Activated T-helper 1 cell treated with anti-CD3 and anti-CD28 coated beads, Interleukin-2, amount 50 U/mL, for 16 hours (primary cell): ENCODE data around the gene LGALS7.

Experiments used
- DNase-seq, 2 donors: peaks; one replicate each; pipeline ENCODE4 v3.0.0-alpha.2; 2020; ENCODE audit warnings: low read depth in 1 of 2, low spot score in 1 of 2

Gene LGALS7

DNA sequence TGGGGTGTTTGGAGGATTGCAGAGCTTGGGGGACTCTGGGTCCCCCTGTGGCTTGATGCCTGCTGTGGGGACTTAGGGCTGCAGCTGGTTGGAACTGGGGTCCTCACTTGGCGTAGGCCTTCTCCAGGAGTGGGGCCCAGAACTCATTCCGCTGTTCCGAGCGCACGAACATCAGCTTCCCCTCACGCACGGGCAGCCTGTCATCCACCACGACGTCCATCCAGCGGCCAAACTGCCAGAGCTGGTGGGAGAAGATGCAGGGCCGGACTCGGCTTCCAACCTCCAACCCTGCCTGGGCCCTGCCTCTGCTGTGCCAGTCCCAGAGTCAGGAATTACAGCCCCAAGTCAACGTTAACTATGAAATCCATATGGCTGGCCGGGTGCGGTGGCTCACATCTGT is 31.6 kb downstream of the LGALS7 start:
- no peak for DNase-seq

DNA sequence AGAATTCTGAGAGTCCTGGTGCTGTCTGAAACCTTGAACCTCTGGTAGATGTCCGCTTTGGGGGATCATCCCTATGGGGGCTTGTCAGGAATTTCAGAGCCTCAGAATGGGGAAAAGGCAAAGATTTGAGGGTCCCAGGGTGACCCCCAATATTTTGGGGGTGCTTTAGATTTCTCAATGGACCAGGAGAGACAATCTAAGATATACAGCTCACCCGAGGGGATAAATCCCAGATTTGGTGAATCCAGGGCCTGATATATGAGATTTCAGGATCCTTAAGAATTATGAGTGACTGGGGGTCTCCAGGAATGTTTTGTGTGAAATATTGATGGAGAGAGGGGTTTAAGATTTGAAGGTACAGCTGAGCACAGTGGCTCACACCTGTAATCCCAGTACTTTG is 32.4 kb downstream of the LGALS7 start:
- no peak for DNase-seq

DNA sequence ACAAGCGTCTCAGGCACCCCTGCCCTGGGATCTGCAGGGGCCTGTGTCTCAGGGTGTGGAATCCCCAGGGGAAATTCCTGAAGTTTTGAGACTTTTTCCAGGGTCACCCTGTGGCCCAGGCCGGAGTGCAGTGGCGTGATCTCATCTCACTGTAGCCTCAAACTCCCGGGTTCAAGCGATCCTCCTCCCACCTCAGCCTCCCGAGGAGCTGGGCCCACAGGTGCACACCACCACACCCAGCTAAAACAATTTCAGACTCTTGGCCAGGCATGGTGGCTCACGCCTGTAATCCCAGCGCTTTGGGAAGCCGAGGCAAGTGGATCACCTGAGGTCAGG is 33.1 kb downstream of the LGALS7 start:
- no peak for DNase-seq

DNA sequence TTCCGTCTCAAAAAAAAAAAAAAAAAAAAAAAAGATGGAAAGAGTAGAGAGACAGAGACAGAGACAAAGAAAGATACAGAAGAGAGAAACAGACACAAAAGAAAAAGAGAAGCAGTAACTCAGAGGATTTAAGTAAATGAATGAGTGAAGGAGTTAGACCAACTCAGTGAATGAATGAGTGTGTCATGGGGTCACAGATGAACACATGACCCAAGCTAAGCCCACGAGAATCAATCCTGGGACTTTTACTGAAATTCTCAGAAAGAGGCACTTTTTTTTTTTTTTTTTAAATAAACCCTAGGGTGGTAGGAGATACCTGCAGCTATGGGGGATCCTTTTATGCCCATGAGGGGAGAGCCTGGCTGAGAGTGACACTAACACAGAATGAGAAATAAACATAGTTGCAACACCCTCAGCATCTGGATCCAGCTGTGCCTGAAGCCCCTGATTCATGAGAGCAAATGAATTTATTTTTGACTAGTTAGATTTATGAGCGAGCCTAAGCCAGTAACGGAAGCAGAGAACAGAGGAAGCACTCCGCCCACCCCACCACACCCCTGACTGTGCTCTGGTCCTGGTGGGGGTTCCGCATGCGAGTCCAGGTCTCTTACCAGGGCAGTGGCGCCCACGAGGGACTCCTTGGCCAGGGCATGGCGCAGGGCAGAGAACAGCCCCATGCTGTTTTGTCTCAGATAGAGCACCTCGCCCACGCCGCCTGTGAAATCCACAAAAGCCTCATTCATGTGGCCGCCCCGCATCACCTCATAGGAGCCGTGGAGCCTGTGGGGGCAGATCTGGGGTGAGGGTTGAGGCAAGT is 33.7 kb downstream of the LGALS7 start:
- DNase-seq, result no peak

DNA sequence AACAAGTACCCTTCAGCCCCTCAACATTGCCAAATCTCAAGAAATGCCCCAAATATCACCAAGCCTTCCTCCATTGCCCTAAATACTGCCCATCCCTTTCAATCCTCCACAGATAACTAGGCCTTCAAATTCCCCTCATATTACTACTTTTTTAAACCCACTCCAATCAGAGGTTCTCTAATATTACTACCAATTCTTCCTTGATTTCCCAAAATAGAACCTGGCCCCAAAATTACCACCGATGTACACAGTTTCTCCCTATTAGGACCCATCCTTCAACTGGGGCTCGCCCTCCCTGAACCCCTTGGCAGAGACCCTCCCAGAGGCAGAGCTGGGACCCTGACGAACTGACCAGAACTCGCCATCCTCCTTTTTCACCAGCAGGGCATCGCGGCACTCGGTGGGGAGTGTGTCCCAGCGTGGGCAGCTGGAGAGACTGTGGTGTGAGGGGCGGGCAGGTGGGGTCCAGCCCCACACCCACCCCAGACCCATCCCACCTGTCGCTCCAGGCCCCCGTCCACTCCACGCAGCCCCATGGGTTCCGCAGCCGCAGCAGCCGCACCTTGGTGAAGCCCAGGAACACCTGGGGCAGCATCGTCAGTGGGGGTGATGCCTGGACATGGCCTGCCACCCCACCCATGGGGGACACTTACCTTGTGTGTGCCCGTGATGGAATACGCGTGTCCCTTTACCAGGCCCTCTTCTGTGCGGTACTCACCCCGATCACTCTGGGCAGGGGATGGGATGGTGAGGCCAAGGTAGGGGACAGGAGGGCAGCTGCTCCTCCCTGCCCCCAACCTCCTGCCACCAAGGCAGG is 35.2 kb downstream of the LGALS7 start:
- no peak for DNase-seq

DNA sequence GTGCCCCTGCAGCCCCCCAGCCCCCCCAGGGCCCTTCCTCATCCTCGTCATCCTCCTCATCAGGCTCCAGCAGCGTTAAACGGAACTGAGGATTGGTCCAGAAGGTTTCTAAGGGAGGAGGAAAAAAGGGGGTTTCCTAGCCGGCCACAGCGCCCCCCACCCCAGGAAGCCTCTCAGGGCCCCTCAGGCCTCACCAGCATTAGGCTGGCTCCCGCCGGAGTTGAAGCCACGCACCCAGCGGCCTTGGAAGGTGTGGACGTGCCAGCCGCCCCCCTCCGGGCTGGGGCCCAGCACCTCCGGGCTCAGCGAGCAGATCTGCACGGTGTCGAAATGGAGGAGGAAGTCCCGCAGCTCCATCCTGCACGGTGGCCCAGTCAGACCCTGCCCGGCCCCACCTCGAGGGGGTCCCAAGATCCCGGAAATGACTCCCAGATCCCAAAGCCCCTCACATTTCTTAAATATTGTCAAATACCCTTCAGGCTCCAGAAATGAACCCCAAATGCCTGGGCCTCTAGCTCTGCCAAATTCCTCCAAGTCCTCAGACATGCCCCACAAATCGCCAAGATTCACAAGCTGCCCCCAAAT is 35.9 kb downstream of the LGALS7 start:
- DNase-seq, result no peak

DNA sequence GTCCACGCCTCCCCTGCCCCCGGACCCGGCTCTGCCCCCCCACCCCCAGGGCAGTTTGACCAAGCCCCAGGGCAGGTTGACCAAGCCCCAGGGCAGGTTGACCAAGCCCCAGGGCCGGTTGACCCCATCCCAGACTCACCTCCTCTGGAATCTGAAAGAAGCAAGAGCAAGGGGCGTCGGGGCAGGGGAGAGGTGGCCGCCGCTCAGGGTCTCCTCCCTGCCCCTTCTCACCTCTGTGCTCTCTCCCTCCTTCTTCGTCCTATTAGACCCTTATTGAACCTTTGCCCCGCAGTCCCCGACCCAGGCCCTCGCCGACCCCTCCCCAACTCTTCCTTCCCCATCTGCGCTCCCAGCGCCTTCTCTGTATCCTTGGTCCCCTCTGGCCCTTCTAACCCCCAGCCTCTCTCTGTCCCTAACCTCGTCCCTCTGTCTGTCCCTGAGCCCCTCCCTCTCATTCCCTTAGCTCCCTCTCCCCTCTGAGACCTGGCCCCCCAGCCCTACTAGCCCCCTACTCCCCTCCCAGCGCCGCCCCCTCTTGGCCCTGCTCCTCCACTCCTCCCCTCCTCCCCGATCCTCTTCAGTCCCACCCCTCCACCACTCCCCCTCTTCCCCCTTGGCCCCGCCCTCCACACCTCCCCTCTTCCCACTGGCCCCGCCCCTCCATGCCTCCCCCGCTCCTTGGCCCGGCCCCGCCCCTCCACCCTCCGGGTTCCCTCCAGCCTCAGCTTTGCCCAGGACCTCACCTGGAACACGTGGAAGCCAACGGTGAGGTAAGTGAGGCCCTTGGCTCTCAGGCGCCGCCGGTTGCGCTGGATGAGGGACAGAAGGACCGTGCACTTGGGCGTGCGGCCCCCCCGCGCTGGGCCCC is 36.7 kb downstream of the LGALS7 start:
- peak in 1 of 2 donors; percentile 51 for DNase-seq

DNA sequence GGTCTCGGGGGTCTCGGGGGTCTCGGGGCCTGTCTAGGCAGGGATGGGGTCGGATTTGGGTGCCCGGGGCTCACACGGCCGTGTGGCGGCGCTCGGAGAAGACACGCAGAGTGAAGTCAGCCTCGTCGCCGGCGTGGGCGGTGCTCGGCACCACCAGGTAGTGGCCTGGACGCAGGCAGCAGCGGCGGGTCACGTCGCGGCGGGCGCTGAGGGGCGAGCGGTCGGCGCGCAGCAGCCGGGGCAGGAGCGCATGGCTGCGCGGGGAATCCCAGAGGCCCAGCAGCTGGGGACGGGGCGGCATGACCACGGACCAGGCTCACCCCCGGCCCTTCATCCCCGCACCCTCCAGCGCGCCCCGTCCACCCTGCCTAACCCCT is 37.3 kb downstream of the LGALS7 start:
- DNase-seq, result peak in 1 of 2 donors; percentile 44

DNA sequence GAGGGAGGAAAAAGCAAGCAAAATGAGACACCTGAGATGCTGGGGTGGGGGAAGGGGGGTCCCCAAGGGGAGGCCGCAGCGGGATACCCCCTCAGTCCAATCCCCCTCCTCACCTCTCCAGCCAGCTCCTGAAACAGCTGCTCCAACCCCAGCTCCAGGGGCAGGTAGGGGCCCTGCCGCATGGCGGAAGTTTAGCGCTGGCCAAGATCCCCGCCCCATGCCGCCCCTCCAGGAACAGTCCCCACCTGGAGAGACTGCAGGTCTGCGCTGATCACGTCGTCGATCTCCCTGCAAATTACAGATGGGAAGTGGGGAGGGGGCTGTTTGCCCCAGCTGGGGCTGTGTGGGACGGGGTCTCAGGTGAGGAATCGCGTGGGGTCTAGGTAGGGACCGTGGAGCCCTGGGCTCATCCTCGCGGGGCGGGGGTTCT is 38.0 kb downstream of the LGALS7 start:
- DNase-seq, result no peak

DNA sequence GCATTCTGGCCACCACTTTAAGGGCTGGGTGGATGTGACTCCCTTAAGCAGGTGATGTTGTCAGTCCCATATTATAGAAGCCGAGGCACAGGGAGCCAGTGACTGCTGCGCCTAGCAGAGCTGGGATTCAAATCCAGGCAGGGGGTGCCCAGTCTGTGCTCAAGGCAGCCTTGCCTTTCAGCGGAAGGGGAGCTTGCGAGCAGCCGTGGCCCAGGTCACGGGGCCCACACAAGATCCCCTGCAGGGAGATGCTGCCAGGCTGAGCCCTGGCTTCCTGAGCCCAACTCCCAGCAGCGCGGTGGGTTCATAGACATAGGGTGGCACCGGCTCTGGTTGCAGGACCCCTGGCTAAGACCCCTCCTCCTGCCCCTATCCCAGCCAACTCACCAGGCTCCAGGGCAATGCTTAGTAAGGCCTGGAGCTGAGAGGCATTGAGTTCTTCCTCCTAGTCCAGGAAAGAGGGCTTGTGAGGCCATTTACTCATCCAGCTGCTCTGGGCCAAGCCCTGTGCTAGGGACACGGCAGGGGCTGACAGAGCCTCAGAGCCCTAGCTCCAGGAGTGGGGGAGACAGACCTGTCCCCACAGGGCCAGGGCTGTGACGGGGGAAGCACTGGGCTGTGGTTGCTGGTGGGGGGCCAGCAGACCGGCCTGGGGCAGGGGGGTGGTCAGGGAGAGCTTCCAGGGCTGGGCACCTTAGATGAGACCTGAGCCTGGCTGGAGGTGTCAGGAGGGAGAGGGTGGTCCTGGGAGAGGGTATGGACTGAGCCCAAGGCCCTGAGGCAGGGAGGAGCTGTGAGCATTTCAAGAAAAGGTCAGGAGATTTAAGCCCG is 38.7 kb downstream of the LGALS7 start:
- no peak for DNase-seq

DNA sequence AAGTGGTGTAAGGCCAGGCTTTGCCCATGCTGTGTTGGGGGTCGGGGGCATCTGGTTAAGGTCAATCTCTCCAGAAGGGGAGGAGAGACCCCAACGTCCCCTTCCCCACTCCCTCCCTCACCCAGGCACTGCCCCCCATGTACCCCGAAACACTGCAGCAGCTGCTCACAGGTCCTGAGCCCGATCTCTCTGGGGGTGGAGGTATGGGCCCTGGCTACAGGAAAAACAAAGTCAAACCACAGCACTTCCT is 39.2 kb downstream of the LGALS7 start:
- DNase-seq, result no peak

DNA sequence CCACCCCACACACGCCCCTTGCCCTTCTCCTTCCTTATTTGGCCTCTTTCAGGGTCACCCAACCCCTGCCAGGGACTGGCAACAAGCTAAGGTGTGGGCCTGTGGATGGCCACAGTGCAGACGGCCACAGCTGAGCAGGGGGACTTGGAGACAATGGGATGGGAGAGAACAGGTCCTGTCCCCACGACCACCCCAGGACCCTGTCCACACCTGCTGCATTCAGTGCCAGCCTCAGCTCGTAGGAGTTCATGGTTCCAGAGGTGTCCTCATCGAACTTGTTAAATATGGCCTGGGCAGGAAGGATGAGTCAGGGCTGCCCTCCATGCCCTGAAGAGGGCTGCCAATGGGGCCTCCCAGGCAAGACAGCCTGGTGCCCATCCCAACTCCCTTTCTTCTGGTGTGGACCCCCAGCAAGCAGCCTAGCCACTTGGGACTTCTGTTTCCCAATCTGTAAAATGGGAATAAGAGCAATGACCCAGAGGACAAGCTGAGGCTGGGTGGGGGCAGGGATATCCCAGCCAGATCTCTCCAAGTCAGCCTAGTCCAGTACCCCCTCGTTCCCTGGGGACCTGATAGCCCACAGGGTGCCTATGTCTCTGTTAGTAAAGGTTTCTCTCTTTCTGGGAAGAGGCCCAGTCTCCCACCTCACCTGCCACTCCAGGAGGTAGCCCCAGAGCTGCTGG is 39.7 kb downstream of the LGALS7 start:
- DNase-seq, result no peak

DNA sequence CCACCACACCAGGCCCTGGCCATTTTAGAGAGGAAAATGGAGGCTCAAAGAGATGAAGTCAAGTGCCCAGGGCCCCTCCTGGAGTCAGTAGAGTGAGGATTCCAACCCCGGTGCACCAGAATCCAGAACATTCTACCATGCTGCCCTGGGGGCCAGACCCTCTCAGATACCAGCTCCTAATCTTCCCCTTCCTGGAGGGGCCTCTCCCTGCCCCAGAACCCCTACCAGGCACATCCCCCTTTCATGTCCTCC is 40.1 kb downstream of the LGALS7 start:
- DNase-seq, result no peak

DNA sequence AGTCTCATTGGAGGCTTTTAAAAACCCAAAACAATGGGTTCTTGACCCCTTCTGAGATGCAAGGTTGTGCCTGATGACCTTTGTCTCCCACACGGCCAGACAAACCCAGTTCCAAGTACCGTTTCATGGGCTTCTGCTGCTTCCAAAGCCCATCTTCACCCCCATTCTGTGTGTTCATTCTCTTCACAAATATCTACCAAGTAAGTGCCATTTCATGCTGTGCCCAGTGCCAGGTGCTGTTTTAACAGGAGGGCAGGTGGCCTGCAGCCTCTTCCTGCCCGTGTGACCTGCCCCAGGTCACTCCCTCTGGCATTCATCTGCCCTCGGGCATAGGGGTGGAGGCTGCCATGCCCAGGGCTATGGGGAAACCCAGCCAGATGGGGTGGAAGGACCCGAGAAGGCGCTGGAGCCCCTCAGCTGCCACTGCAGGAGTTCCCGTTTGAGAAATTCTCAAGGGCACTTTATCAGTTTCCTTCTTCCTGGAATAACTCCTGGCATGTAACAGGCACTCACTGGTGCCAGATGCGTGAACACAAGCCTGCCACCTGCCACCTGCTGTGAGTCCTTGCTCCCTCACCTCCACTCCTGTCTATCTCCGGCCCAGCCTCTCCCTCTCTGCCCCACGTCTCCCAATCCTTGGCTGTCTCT is 41.5 kb downstream of the LGALS7 start:
- DNase-seq, result no peak

DNA sequence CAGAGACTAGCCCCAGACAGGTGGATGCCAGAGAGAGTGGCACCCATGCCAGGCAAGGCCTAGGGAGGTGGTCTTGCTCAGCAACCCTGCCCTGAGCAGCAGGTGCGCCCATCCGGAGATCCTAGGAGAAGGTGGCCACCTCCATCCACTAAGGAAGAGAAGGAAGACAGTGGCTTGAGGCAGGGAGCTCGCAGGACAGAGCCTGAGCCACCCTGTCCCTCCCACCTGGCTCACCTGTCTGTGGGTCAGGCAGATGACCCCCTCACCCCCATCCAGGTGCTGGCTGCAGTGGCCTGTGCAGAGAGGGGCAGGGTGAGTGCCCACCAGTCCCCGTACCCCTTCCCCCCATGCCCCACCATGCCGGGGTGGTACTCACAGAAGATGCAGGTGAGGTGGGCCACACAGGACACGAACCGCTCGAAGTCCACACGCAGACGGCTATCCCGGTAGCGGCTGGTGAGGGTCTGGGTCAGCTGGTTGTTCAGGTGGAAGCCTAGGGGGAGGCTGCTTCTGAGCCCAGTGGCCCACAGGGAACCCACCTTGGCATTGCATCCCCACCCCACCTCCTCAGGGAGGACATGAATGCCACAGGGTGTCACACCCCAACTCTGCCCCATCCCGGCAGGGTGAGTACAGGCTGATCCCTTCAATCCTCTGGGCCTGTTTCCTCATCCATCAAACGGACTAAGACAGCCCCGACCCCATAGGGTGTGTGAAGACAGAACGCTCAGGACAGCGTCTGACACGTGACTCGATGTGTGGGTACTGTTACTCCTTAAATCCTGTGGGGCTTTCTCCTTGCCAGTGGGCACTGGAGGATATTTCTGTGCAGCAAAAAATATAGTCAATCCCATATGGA is 42.4 kb downstream of the LGALS7 start:
- DNase-seq, result no peak

DNA sequence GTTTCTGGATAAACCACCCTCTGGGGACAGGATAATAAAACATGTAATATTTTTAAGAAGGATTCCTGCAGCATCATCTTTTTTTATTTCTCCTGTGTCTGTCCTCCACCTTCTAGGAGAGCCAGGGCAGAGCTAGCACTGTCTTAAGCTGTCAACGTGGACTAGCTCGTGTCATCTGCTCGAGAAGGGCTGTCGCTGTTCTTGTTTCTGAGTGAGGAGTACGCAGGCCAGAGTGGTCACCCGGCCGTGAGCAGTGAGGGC is 42.9 kb downstream of the LGALS7 start:
- no peak for DNase-seq

DNA sequence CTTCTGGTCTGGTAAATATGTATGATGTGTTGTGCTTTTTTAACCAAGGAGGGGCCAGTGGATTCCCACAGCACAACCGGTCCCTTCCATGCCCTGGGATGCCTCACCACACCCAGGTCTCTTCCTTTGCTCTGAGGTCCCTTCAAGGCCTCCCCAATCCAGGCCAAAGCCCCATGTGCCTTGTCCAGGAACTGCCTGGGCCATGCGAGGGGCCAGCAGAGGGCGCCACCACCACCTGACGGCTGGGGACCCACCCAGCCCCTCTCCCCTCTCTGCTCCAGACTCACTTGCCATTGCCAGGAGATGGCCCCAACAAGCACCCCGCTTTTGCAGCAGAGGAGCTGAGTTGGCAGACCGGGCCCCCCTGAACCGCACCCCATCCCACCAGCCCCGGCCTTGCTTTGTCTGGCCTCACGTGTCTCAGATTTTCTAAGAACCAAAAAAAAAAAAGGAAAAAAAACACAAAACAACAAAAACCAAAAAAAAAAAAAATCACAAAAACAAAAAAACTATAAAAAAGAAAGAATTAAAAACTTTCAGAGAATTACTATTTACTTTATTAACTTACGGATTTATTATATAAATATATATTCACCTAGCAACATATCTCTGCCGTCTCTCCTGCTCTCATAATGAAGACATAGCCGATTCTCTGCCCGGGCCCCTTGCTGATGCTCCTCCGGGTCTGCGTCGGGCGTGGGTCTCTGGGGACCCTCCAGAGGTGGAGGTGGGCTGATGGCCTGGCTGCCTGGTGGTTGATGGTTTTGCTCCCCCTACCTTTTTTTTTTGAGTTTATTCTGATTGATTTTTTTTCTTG is 43.5 kb downstream of the LGALS7 start:
- peak; percentile 61 to 65 for DNase-seq

DNA sequence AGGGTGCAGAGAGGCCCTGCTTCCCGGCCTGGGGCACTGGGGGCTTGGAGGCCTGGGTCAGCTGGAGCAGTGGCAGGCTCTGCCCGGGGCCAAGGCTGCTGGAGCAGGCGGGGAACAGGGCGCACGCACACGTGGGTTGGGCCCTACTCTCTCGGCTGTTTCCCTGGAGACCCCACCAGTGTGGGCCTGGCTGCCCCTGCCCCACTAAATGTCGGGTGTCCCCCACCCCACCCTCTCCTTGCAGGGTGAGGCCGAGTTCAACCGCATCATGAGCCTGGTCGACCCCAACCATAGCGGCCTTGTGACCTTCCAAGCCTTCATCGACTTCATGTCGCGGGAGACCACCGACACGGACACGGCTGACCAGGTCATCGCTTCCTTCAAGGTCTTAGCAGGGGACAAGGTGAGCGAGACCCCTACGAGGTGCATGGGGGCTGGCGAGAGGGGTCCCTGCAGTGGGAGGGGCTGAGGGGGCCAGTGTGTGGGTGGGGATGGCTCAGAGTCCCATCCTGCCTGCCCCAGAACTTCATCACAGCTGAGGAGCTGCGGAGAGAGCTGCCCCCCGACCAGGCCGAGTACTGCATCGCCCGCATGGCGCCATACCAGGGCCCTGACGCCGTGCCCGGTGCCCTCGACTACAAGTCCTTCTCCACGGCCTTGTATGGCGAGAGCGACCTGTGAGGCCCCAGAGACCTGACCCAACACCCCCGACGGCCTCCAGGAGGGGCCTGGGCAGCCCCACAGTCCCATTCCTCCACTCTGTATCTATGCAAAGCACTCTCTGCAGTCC is 44.4 kb downstream of the LGALS7 start:
- no peak for DNase-seq
